ENCODE results near the gene MACF1.
"Not testable (repeated sequence)": the region's sequence is repeated elsewhere in the genome, so short reads cannot be mapped to it uniquely, and the experiment has no call there.

Gene MACF1

GRCh38 chr1:39492118-39493042 is 287.9 kb downstream of the MACF1 start:
- not testable (repeated sequence) for DNase-seq (ENCODE audit: low read depth in 2 of 2)

GRCh38 chr1:39493043-39493810 is 288.7 kb downstream of the MACF1 start:
- not testable (repeated sequence) for DNase-seq (ENCODE audit: low read depth in 2 of 2)

GRCh38 chr1:39494671-39495410 is 290.3 kb downstream of the MACF1 start:
- no peak for DNase-seq (ENCODE audit: low read depth in 2 of 2)

- DNase-seq (ENCODE audit: low read depth in 2 of 2), result not testable (repeated sequence)
Measured at GRCh38 chr1:39496520-39496919, 292.0 kb downstream of the MACF1 start.

- DNase-seq (ENCODE audit: low read depth in 2 of 2), result no peak
Measured at GRCh38 chr1:39497585-39497984, 293.1 kb downstream of the MACF1 start.

GRCh38 chr1:39498096-39498710 is 293.7 kb downstream of the MACF1 start:
- DNase-seq (ENCODE audit: low read depth in 2 of 2), result not testable (repeated sequence)

- DNase-seq (ENCODE audit: low read depth in 2 of 2), result not testable (repeated sequence)
Measured at GRCh38 chr1:39498821-39499220, 294.3 kb downstream of the MACF1 start.

- DNase-seq (ENCODE audit: low read depth in 2 of 2), result no peak
Measured at GRCh38 chr1:39499668-39500067, 295.2 kb downstream of the MACF1 start.

GRCh38 chr1:39500862-39501389 is 296.4 kb downstream of the MACF1 start:
- no peak for DNase-seq (ENCODE audit: low read depth in 2 of 2)

- DNase-seq (ENCODE audit: low read depth in 2 of 2), result no peak
Measured at GRCh38 chr1:39501666-39502065, 297.2 kb downstream of the MACF1 start.

GRCh38 chr1:39504436-39504835 is 299.9 kb downstream of the MACF1 start:
- not testable (repeated sequence) for DNase-seq (ENCODE audit: low read depth in 2 of 2)

GRCh38 chr1:39505289-39505688 is 300.8 kb downstream of the MACF1 start:
- DNase-seq (ENCODE audit: low read depth in 2 of 2), result no peak

GRCh38 chr1:39507230-39507928 is 302.9 kb downstream of the MACF1 start:
- DNase-seq (ENCODE audit: low read depth in 2 of 2), result no peak

- no peak for DNase-seq (ENCODE audit: low read depth in 2 of 2)
Measured at GRCh38 chr1:39508266-39508665, 303.8 kb downstream of the MACF1 start.

- DNase-seq (ENCODE audit: low read depth in 2 of 2), result no peak
Measured at GRCh38 chr1:39508857-39509305, 304.4 kb downstream of the MACF1 start.

- DNase-seq (ENCODE audit: low read depth in 2 of 2), result no peak
Measured at GRCh38 chr1:39509360-39510009, 305.0 kb downstream of the MACF1 start.

- DNase-seq (ENCODE audit: low read depth in 2 of 2), result not testable (repeated sequence)
Measured at GRCh38 chr1:39510570-39511186, 306.2 kb downstream of the MACF1 start.

GRCh38 chr1:39511477-39511876 is 307.0 kb downstream of the MACF1 start:
- not testable (repeated sequence) for DNase-seq (ENCODE audit: low read depth in 2 of 2)

- DNase-seq (ENCODE audit: low read depth in 2 of 2), result not testable (repeated sequence)
Measured at GRCh38 chr1:39512234-39512847, 307.8 kb downstream of the MACF1 start.

Data from activated CD8-positive, alpha-beta memory T cell treated with anti-CD3 and anti-CD28 coated beads for 4 hours (primary cell).